ENCODE results near the gene TNK1. TPM values are rescaled to one million over a fixed set of nuclear protein-coding genes. Genes with fewer than 3 reads are reported as not detected.

The TNK1 gene
- total RNA-seq, 4 donors from 2014 or later, result 15.3 to 42.9 (median 20.7) TPM

DNA sequence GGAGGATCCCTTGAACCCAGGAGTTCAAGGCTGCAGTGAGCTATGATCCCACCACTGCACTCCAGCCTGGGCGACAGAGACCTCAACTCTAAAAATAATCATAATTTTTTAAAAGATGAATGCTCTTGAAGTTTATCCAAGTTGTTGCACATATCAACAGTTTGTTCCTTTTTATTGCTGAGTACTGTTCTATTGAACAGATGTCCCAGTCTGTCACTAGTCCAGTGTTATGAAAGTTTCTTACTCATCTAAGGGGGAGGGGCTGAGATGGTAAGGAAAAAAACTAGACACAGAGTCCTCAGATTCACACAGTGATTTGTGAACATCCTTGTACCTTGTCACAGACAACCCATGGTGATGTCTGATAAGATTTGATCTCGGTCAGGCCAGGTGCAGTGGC, 40.7 kb upstream of the TNK1 start:
- no peak for DNase-seq (ENCODE audit: low spot score in 2 of 2)
- no peak overlapping the region for H3K27ac ChIP-seq
- H3K4me3 ChIP-seq, result no peak overlapping the region
- H3K9me3 ChIP-seq, result no peaks in the 10 kb centered on the region
- 82% methylated on average over 2 of the region's 2 CpGs for WGBS
- no peaks in the 10 kb centered on the region for H3K36me3 ChIP-seq
- H3K27me3 ChIP-seq, result peaks cover 17% of the 10 kb centered on the region
- peaks cover 7% of the 10 kb centered on the region for H3K4me1 ChIP-seq
- TF ChIP-seq, protein P1, sequence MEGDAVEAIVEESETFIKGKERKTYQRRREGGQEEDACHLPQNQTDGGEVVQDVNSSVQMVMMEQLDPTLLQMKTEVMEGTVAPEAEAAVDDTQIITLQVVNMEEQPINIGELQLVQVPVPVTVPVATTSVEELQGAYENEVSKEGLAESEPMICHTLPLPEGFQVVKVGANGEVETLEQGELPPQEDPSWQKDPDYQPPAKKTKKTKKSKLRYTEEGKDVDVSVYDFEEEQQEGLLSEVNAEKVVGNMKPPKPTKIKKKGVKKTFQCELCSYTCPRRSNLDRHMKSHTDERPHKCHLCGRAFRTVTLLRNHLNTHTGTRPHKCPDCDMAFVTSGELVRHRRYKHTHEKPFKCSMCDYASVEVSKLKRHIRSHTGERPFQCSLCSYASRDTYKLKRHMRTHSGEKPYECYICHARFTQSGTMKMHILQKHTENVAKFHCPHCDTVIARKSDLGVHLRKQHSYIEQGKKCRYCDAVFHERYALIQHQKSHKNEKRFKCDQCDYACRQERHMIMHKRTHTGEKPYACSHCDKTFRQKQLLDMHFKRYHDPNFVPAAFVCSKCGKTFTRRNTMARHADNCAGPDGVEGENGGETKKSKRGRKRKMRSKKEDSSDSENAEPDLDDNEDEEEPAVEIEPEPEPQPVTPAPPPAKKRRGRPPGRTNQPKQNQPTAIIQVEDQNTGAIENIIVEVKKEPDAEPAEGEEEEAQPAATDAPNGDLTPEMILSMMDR (IDR thresholded peaks at IDR 0.05), result no peak
- no peak for TF ChIP-seq EP300 (IDR thresholded peaks at IDR 0.05)
- no peak for TF ChIP-seq POLR2AphosphoS5 (IDR thresholded peaks at IDR 0.05)
- no peak for TF ChIP-seq POLR2A (IDR thresholded peaks at IDR 0.05)

DNA sequence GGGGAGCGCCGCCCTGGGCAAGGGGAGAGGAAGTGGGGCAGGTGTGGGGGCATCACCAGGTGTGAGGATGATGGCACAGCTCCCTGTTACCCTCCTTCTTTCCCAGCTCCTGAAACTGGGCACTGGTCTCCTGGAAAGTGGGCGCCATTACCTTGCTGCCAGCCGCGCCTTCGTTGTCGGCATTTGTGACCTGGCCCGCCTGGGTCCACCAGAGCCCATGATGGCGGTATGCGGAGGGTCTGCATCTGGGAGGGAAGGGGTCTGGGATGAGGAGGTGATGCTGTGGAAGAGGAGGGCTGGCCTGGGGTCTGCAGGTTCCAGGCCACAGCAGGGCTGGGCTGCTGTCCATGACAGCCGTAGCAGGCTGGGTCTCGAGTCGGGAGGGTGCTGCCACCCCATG, 39.0 kb upstream of the TNK1 start:
- Histone ChIP-seq H3K4me3 (no peak overlapping the region), H3K27ac (no peak overlapping the region), H3K27me3 (peaks cover 10% of the 10 kb centered on the region), H3K9me3 (no peaks in the 10 kb centered on the region), H3K4me1 (peaks cover 7% of the 10 kb centered on the region), H3K36me3 (no peaks in the 10 kb centered on the region)
- no peak for TF ChIP-seq EP300 (IDR thresholded peaks at IDR 0.05)
- TF ChIP-seq, protein P1 (IDR thresholded peaks at IDR 0.05), result no peak
- no peak for TF ChIP-seq POLR2AphosphoS5 (IDR thresholded peaks at IDR 0.05)
- TF ChIP-seq POLR2A (IDR thresholded peaks at IDR 0.05), result no peak
- no peak for DNase-seq (ENCODE audit: low spot score in 2 of 2)
- 87% methylated on average over 12 of the region's 13 CpGs for WGBS

DNA sequence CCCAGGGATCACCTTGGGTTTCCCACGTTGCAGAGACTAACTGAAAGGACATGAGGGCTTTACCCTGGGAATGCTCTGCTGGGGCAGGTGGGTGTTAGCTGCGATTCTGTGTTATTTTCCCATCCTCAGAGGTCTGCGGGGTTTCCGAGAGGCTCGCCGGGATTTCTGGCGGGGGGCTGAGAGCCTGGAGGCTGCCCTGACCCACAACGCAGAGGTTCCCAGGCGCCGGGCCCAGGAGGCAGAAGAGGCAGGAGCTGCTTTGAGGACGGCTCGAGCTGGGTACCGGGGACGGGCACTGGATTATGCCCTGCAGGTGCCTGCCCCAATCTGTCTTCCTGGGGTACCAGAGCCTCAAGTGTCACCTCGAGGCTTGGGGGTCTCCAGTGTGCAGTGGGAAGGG, 37.6 kb upstream of the TNK1 start:
- Histone ChIP-seq H3K36me3 (no peaks in the 10 kb centered on the region), H3K9me3 (no peaks in the 10 kb centered on the region), H3K4me3 (no peak overlapping the region), H3K27me3 (peaks cover 9% of the 10 kb centered on the region), H3K27ac (no peak overlapping the region), H3K4me1 (peaks cover 9% of the 10 kb centered on the region)
- no peak for TF ChIP-seq POLR2A (IDR thresholded peaks at IDR 0.05)
- TF ChIP-seq EP300 (IDR thresholded peaks at IDR 0.05), result no peak
- TF ChIP-seq POLR2AphosphoS5 (IDR thresholded peaks at IDR 0.05), result no peak
- WGBS, result 67% methylated on average over 15 of the region's 15 CpGs
- no peak for DNase-seq (ENCODE audit: low spot score in 2 of 2)

DNA sequence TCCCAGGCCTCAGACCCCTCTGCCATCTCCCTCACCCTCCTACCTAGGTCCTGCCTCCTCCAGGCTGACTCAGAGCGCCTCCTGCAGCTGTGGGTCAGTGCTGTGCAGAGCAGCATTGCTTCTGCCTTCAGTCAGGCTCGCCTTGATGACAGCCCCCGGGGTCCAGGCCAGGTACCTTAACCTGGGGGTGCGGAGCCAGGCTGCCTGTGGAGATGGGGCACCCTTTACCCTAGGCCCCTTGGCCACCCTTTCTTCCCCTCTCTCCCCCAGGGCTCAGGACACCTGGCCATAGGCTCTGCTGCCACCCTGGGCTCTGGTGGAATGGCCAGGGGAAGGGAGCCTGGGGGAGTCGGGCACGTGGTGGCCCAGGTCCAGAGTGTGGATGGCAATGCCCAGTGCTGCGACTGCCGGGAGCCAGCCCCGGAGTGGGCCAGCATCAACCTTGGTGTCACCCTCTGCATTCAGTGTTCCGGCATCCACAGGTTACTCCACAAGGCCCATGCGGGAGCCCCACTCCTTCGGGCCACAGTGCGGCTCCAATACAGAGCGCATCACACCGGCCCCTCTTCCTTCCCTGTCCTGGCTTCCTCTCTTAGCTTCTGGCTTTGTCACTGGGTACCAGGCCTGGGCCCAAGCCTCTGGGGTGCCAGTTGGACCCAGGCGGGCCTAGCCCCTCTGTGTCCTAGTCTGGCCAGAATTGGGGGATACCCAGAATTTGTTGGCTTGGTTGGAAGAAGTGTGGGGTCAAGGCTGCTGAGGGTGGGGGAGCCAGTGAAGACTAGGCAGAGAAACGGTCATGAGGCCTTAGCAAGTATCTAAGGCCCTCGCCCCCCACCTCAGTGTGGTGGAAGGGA, 33.9 kb upstream of the TNK1 start:
- DNase-seq (ENCODE audit: low spot score in 2 of 2), result peak in 1 of 2 donors; percentile 64
- Histone ChIP-seq H3K36me3 (no peaks in the 10 kb centered on the region), H3K9me3 (no peaks in the 10 kb centered on the region), H3K4me3 (no peak overlapping the region), H3K4me1 (peaks cover 31% of the 10 kb centered on the region), H3K27ac (no peak overlapping the region), H3K27me3 (peaks cover 9% of the 10 kb centered on the region)
- TF ChIP-seq EP300 (IDR thresholded peaks at IDR 0.05) (no peak), POLR2A (IDR thresholded peaks at IDR 0.05) (no peak), POLR2AphosphoS5 (IDR thresholded peaks at IDR 0.05) (no peak)
- TF ChIP-seq, protein P1 (IDR thresholded peaks at IDR 0.05), result no peak
- 82% methylated on average over 11 of the region's 18 CpGs for WGBS

DNA sequence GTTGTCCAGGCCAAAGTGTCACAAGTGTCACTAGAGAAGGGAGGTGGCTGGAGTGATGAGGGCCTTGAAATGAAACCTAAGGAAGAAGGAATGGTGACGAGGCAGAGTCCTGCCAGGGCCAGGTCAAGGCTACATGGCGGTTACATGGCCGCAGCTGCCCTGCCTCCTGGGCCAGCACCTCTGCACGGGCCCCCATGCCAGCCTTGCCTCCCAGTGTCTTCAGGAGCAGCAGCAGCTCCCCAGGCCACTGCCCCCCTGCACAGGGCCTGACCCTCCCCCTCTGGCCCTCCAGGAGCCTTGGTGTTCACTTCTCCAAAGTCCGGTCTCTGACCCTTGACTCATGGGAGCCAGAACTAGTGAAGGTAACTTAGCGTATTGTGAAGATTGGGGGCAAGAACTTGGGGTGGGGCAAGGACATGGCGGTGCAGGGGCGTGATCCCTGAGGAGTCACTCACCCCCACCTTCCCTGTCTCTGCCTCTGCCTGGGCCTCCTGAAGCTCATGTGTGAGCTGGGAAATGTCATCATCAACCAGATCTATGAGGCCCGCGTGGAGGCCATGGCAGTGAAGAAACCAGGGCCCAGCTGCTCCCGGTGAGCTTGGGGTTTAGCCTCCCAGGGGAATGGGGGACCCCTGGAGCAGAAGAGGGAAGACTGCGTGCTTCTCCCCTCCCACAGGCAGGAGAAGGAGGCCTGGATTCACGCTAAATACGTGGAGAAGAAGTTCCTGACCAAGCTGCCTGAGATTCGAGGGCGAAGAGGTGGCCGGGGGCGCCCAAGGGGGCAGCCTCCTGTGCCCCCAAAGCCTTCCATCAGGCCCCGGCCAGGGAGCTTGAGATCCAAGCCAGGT, 33.0 kb upstream of the TNK1 start:
- H3K4me1 ChIP-seq, result peaks cover 38% of the 10 kb centered on the region
- no peak overlapping the region for H3K4me3 ChIP-seq
- no peak for TF ChIP-seq EP300 (IDR thresholded peaks at IDR 0.05)
- no peak for TF ChIP-seq POLR2AphosphoS5 (IDR thresholded peaks at IDR 0.05)
- DNase-seq (ENCODE audit: low spot score in 2 of 2), result peak in 1 of 2 donors; percentile 64
- no peaks in the 10 kb centered on the region for H3K9me3 ChIP-seq
- no peak overlapping the region for H3K27ac ChIP-seq
- H3K27me3 ChIP-seq, result peaks cover 9% of the 10 kb centered on the region
- no peaks in the 10 kb centered on the region for H3K36me3 ChIP-seq
- 59% methylated on average over 17 of the region's 19 CpGs for WGBS

All from suprapubic skin (tissue), 4 donors.